MM.1S (cell line): Measurements from ENCODE around the gene CDIPT.

Experiments used
- CTCF ChIP-seq: fragments of 300-600 bp; sonication (generic); IDR thresholded peaks from 2 replicates; pipeline ENCODE4 v1.5.1; 2016; ENCODE audit warnings: antibody characterized with exemption, low read length, mixed read lengths
- EZH2 ChIP-seq: fragments of 300-600 bp; sonication (generic); optimal IDR thresholded peaks from 2 replicates; pipeline ENCODE3; 2017; ENCODE audit warnings: low read depth, mild to moderate bottlenecking, antibody characterized with exemption, low read length, mixed read lengths
- EZH2phosphoT487 ChIP-seq: fragments of 300-600 bp; sonication (generic); IDR thresholded peaks from 2 replicates; pipeline ENCODE4 v1.6.1; 2018; ENCODE audit warnings: antibody characterized with exemption, low read length

- TF ChIP-seq CTCF (no peak), EZH2phosphoT487 (no peak), EZH2 (no peak)
These were observed 49.1 kb upstream of the CDIPT start for GRCh38 chr16:29912087-29912486.
